ENCODE results near the gene MYO1D. TPM values are rescaled to one million over a fixed set of nuclear protein-coding genes. Genes with fewer than 3 reads are reported as not detected.

MYO1D gene
- total and polyA plus RNA-seq, 2 donors (not counting 3 experiments of a cell fraction or from before 2014, with no cell fraction given) = 37.8 to 85.5 TPM

- Histone ChIP-seq H3K9me3 (replicated peaks; ENCODE audit: control insufficient read depth, insufficient read depth, low read length) (no peaks in the 10 kb centered on the region), H3K9me1 (replicated peaks; ENCODE audit: control insufficient read depth, extremely low read depth, insufficient read depth, low read length) (no peaks in the 10 kb centered on the region), H3K4me2 (ENCODE audit: insufficient read depth, low read length) (no peak overlapping the region), H4K20me1 (replicated peaks; ENCODE audit: control insufficient read depth, extremely low read depth, insufficient read depth, low read length) (no peaks in the 10 kb centered on the region), H3K27me3 (ENCODE audit: control insufficient read depth in 2 of 2, insufficient read depth in 2 of 2, low read length in 2 of 2) (no peaks in the 10 kb centered on the region), H3K9ac (replicated peaks; ENCODE audit: extremely low read depth, insufficient read depth, low read length) (no peak overlapping the region), H3K4me1 (ENCODE audit: control insufficient read depth, extremely low read depth, insufficient read depth, low read length) (peaks cover 3% of the 10 kb centered on the region), H3K79me2 (ENCODE audit: control insufficient read depth, insufficient read depth, low read length) (no peaks in the 10 kb centered on the region), H3K27ac (ENCODE audit: insufficient read depth, low read depth, low read length) (no peak overlapping the region), H3K4me3 (replicated peaks in 1 of 3; ENCODE audit: insufficient read depth in 1 of 3, low read depth in 1 of 3, low read length in 3 of 3) (no peak overlapping the region), H3K36me3 (ENCODE audit: control insufficient read depth in 2 of 2, extremely low read depth in 1 of 2, insufficient read depth in 2 of 2, low read length in 2 of 2) (no peaks in the 10 kb centered on the region), H2AFZ (ENCODE audit: low read depth, low read length) (no peak overlapping the region)
- ChIA-PET CTCF (interaction anchor here (1.0 to 2.3 kb wide), 6 partner anchors 9 to 68 kb away, joined by 4 to 11 read pairs (median 4); no protein-coding TSS in a partner anchor), POLR2A (no interaction called here)
- no peak for TF ChIP-seq EZH2 (IDR thresholded peaks at IDR 0.05; ENCODE audit: borderline replicate concordance, low read depth, low read length, severe bottlenecking)
- TF ChIP-seq POLR2AphosphoS5 (IDR thresholded peaks at IDR 0.05; ENCODE audit: insufficient read depth, low read depth, low read length) = no peak
- no peak for TF ChIP-seq MAX (IDR thresholded peaks at IDR 0.05; ENCODE audit: insufficient read depth, insufficient read length)
- intact Hi-C loops (cut with micrococcal nuclease) = no loop called here
- FAIRE-seq (no peak), DNase-seq (ENCODE audit: low read depth, low spot score) (no peak)
- dilution Hi-C loops (cut with MboI; ENCODE audit: extremely low pct_ligation_motif_present, low sequenced_read_pairs) = no loop called here
- BruUV-seq (replicated peaks) = no TSS peak
These were observed 184.7 kb downstream of the MYO1D start for GRCh38 chr17:32692179-32692578.

- POLR2A ChIA-PET = no interaction called here
- CTCF ChIA-PET = no interaction called here
- H3K27me3 ChIP-seq (ENCODE audit: control insufficient read depth in 2 of 2, insufficient read depth in 2 of 2, low read length in 2 of 2) = no peaks in the 10 kb centered on the region
- BruUV-seq (replicated peaks) = no TSS peak
- no peak overlapping the region for H2AFZ ChIP-seq (ENCODE audit: low read depth, low read length)
- H3K4me3 ChIP-seq (replicated peaks in 1 of 3; ENCODE audit: insufficient read depth in 1 of 3, low read depth in 1 of 3, low read length in 3 of 3) = no peak overlapping the region
- no peaks in the 10 kb centered on the region for H3K9me1 ChIP-seq (replicated peaks; ENCODE audit: control insufficient read depth, extremely low read depth, insufficient read depth, low read length)
- dilution Hi-C loops (cut with MboI; ENCODE audit: extremely low pct_ligation_motif_present, low sequenced_read_pairs) = no loop called here
- H3K79me2 ChIP-seq (ENCODE audit: control insufficient read depth, insufficient read depth, low read length) = no peaks in the 10 kb centered on the region
- H4K20me1 ChIP-seq (replicated peaks; ENCODE audit: control insufficient read depth, extremely low read depth, insufficient read depth, low read length) = no peaks in the 10 kb centered on the region
- H3K4me2 ChIP-seq (ENCODE audit: insufficient read depth, low read length) = no peak overlapping the region
- H3K9me3 ChIP-seq (replicated peaks; ENCODE audit: control insufficient read depth, insufficient read depth, low read length) = no peaks in the 10 kb centered on the region
- no peak for DNase-seq (ENCODE audit: low read depth, low spot score)
- H3K4me1 ChIP-seq (ENCODE audit: control insufficient read depth, extremely low read depth, insufficient read depth, low read length) = peaks cover 3% of the 10 kb centered on the region
- no peak overlapping the region for H3K27ac ChIP-seq (ENCODE audit: insufficient read depth, low read depth, low read length)
- intact Hi-C loops (cut with micrococcal nuclease) = no loop called here
- no peak for TF ChIP-seq POLR2AphosphoS5 (IDR thresholded peaks at IDR 0.05; ENCODE audit: insufficient read depth, low read depth, low read length)
- TF ChIP-seq JUN (IDR thresholded peaks at IDR 0.05; ENCODE audit: borderline replicate concordance, insufficient read depth, insufficient read length, low read depth) = peak; percentile 58
- peak; percentile 53 for TF ChIP-seq FOS (IDR thresholded peaks at IDR 0.05; ENCODE audit: borderline replicate concordance, insufficient read depth, low read length)
- TF ChIP-seq, protein P1, sequence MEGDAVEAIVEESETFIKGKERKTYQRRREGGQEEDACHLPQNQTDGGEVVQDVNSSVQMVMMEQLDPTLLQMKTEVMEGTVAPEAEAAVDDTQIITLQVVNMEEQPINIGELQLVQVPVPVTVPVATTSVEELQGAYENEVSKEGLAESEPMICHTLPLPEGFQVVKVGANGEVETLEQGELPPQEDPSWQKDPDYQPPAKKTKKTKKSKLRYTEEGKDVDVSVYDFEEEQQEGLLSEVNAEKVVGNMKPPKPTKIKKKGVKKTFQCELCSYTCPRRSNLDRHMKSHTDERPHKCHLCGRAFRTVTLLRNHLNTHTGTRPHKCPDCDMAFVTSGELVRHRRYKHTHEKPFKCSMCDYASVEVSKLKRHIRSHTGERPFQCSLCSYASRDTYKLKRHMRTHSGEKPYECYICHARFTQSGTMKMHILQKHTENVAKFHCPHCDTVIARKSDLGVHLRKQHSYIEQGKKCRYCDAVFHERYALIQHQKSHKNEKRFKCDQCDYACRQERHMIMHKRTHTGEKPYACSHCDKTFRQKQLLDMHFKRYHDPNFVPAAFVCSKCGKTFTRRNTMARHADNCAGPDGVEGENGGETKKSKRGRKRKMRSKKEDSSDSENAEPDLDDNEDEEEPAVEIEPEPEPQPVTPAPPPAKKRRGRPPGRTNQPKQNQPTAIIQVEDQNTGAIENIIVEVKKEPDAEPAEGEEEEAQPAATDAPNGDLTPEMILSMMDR (IDR thresholded peaks at IDR 0.05; ENCODE audit: extremely low read depth in 1 of 2, insufficient read depth in 1 of 2, low read depth in 1 of 2, low read length in 2 of 2) = no peak
- H3K36me3 ChIP-seq (ENCODE audit: control insufficient read depth in 2 of 2, extremely low read depth in 1 of 2, insufficient read depth in 2 of 2, low read length in 2 of 2) = peaks cover 0 to 2% of the 10 kb centered on the region in 2 experiments
- FAIRE-seq = peak; percentile 37
- no peak overlapping the region for H3K9ac ChIP-seq (replicated peaks; ENCODE audit: extremely low read depth, insufficient read depth, low read length)
These were observed 187.6 kb downstream of the MYO1D start for GRCh38 chr17:32689348-32689747.
